ENCODE results near the gene SPEN. TPM values are rescaled to one million over a fixed set of nuclear protein-coding genes. Genes with fewer than 3 reads are reported as not detected.

The SPEN gene
- total and polyA plus RNA-seq, 12 donors: 16.4 to 51.2 (median 30.7) TPM

GRCh38 chr1:15943328-15943991 is 96.0 kb downstream of the SPEN start:
- DNase-seq: peak in 2 of 7 donors; percentile 25 to 49
- no peaks in the 10 kb centered on the region for H3K9me3 ChIP-seq (replicated peaks in 1 of 3)
- TF ChIP-seq CTCF (IDR thresholded peaks at IDR 0.05): no peak
- TF ChIP-seq POLR2A (IDR thresholded peaks at IDR 0.05): no peak
- no peaks in the 10 kb centered on the region for H3K27me3 ChIP-seq
- H3K4me3 ChIP-seq: no peak overlapping the region
- H3K4me1 ChIP-seq (replicated peaks in 1 of 2): peaks cover 21 to 43% of the 10 kb centered on the region in 2 donors
- no peak overlapping the region for H3K27ac ChIP-seq
- 89 to 96% (median 92%) methylated on average over 2 to 33 of the region's 33 CpGs for WGBS, 4 donors
- peaks cover 0 to 87% of the 10 kb centered on the region in 2 donors for H3K36me3 ChIP-seq (replicated peaks in 1 of 2)
- intact Hi-C loops (cut with DNase I): no loop called here

- Histone ChIP-seq H3K4me3 (no peak overlapping the region), H3K27me3 (no peaks in the 10 kb centered on the region), H3K27ac (no peak overlapping the region), H3K9me3 (replicated peaks in 1 of 3) (no peaks in the 10 kb centered on the region), H3K36me3 (replicated peaks in 1 of 2) (peaks cover 0 to 82% of the 10 kb centered on the region in 2 donors), H3K4me1 (replicated peaks in 1 of 2) (peaks cover 23 to 43% of the 10 kb centered on the region in 2 donors)
- no peak for TF ChIP-seq POLR2A (IDR thresholded peaks at IDR 0.05)
- no peak for TF ChIP-seq CTCF (IDR thresholded peaks at IDR 0.05)
- DNase-seq: peak in 1 of 7 donors; percentile 26
- 94 to 96% (median 95%) methylated on average over 10 to 22 of the region's 22 CpGs for WGBS, 4 donors
- intact Hi-C loops (cut with DNase I): no loop called here
Measured at GRCh38 chr1:15943992-15944307, 96.4 kb downstream of the SPEN start.

- intact Hi-C loops (cut with DNase I): no loop called here
- H3K4me1 ChIP-seq (replicated peaks in 1 of 2): peaks cover 24 to 43% of the 10 kb centered on the region in 2 donors
- peak in 2 of 7 donors; percentile 21 to 53 for DNase-seq
Measured at GRCh38 chr1:15944308-15945010, 97.0 kb downstream of the SPEN start.

More at GRCh38 chr1:15944308-15945010, 97.0 kb downstream of the SPEN start:
- Histone ChIP-seq H3K27ac (no peak overlapping the region), H3K36me3 (replicated peaks in 1 of 2) (peaks cover 0 to 81% of the 10 kb centered on the region in 2 donors), H3K9me3 (replicated peaks in 1 of 3) (no peaks in the 10 kb centered on the region), H3K27me3 (no peaks in the 10 kb centered on the region), H3K4me3 (no peak overlapping the region)
- 93 to 95% (median 94%) methylated on average over 34 to 55 of the region's 55 CpGs for WGBS, 4 donors
- no peak for TF ChIP-seq POLR2A (IDR thresholded peaks at IDR 0.05)
- no peak for TF ChIP-seq CTCF (IDR thresholded peaks at IDR 0.05)
